Vagina (tissue), 2 donors: ENCODE data around the gene RAPH1. TPM values are rescaled to one million over a fixed set of nuclear protein-coding genes. Genes with fewer than 3 reads are reported as not detected.

Source experiments
- DNase-seq, 2 donors: peaks; one replicate each; pipeline ENCODE4 v3.0.0-alpha.2; 2017; ENCODE audit errors: extremely low spot score in 2 of 2
- H3K27ac ChIP-seq: fragments of 200-600 bp; sonication (generic); one replicate; pipeline ENCODE4 v1.5.1; 2019
- H3K27me3 ChIP-seq: fragments of 200-600 bp; sonication (generic); one replicate; pipeline ENCODE4 v1.5.1; 2019
- H3K36me3 ChIP-seq, 2 donors: fragments of 200-600 bp; sonication (generic); one replicate each; pipeline ENCODE4 v1.5.1; 2017 to 2019
- H3K4me1 ChIP-seq: fragments of 200-600 bp; sonication (generic); one replicate; pipeline ENCODE4 v1.5.1; 2019
- H3K4me3 ChIP-seq, 2 donors: fragments of 200-600 bp; sonication (generic); 1 replicate in 1 of 2; 2 replicates in 1 of 2; pipeline ENCODE4 v1.5.1; 2016 to 2019
- H3K9me3 ChIP-seq: fragments of 200-600 bp; sonication (generic); one replicate; pipeline ENCODE4 v1.5.1; 2019
- CTCF ChIP-seq, 3 experiments: fragments of 450-650 bp in 2 of 3; fragments of 200-600 bp in 1 of 3; sonication (generic) in 1 of 3; IDR thresholded peaks; one replicate each; pipeline ENCODE4 v1.5.1; 2017 to 2019; ENCODE audit warnings: antibody characterized with exemption in 3 of 3, mild to moderate bottlenecking in 2 of 3, moderate library complexity in 2 of 3
- POLR2A ChIP-seq, 2 donors: fragments of 450-650 bp; IDR thresholded peaks; one replicate each; pipeline ENCODE4 v1.6.1; 2017; ENCODE audit warnings: antibody characterized with exemption in 2 of 2, mild to moderate bottlenecking in 2 of 2, moderate library complexity in 2 of 2
- POLR2AphosphoS5 ChIP-seq, 2 donors: sonication (generic); formaldehyde crosslinking; IDR thresholded peaks; one replicate each; pipeline ENCODE4 v1.9.0; 2017; ENCODE audit warnings: antibody characterized with exemption in 2 of 2, mild to moderate bottlenecking in 2 of 2, low read depth in 1 of 2; ENCODE audit not compliant: insufficient read depth in 1 of 2
- intact Hi-C: fragments of 100-400 bp; cut with DNase I; formaldehyde crosslinking; loops from one replicate; pipeline ENCODE4 v1.15.1; 2023
- total RNA-seq: library from RNA; depleted of rRNA; stranded (reverse); fragments of >200 nt; gene quantifications from one replicate; pipeline ENCODE4 v1.2.3, GENCODE V29; 2016

Gene RAPH1
- total RNA-seq, 1 donor from 2014 or later: 22.6 TPM

- no peak for DNase-seq
- peaks cover 0 to 53% of the 10 kb centered on the region in 2 donors for H3K36me3 ChIP-seq
- H3K27ac ChIP-seq: no peak overlapping the region
- no peaks in the 10 kb centered on the region for H3K27me3 ChIP-seq
- no peak for TF ChIP-seq CTCF (IDR thresholded peaks at IDR 0.05)
- no peak for TF ChIP-seq POLR2A (IDR thresholded peaks at IDR 0.05)
- TF ChIP-seq POLR2AphosphoS5 (IDR thresholded peaks at IDR 0.05; ENCODE audit: insufficient read depth in 1 of 2, low read depth in 1 of 2): no peak
- no peaks in the 10 kb centered on the region for H3K9me3 ChIP-seq
- intact Hi-C loops: no loop called here
- no peaks in the 10 kb centered on the region for H3K4me1 ChIP-seq
- no peak overlapping the region for H3K4me3 ChIP-seq
Observed at GRCh38 chr2:203440671-203441070, 94.4 kb downstream of the RAPH1 start.

GRCh38 chr2:203438528-203438927 is 96.6 kb downstream of the RAPH1 start:
- Histone ChIP-seq H3K27ac (no peak overlapping the region), H3K36me3 (peaks cover 0 to 34% of the 10 kb centered on the region in 2 donors), H3K9me3 (no peaks in the 10 kb centered on the region), H3K4me3 (no peak overlapping the region), H3K27me3 (no peaks in the 10 kb centered on the region), H3K4me1 (no peaks in the 10 kb centered on the region)
- intact Hi-C loops: no loop called here
- TF ChIP-seq CTCF (IDR thresholded peaks at IDR 0.05) (no peak), POLR2AphosphoS5 (IDR thresholded peaks at IDR 0.05; ENCODE audit: insufficient read depth in 1 of 2, low read depth in 1 of 2) (no peak), POLR2A (IDR thresholded peaks at IDR 0.05) (no peak)
- no peak for DNase-seq

GRCh38 chr2:203437511-203437910 is 97.6 kb downstream of the RAPH1 start:
- Histone ChIP-seq H3K9me3 (no peaks in the 10 kb centered on the region), H3K4me1 (no peaks in the 10 kb centered on the region), H3K36me3 (peaks cover 0 to 35% of the 10 kb centered on the region in 2 donors), H3K27ac (no peak overlapping the region), H3K4me3 (no peak overlapping the region), H3K27me3 (no peaks in the 10 kb centered on the region)
- intact Hi-C loops: no loop called here
- TF ChIP-seq POLR2AphosphoS5 (IDR thresholded peaks at IDR 0.05; ENCODE audit: insufficient read depth in 1 of 2, low read depth in 1 of 2): no peak
- TF ChIP-seq CTCF (IDR thresholded peaks at IDR 0.05): no peak
- DNase-seq: no peak

GRCh38 chr2:203436496-203436895 is 98.6 kb downstream of the RAPH1 start:
- no peak for TF ChIP-seq POLR2A (IDR thresholded peaks at IDR 0.05)
- no peak for TF ChIP-seq POLR2AphosphoS5 (IDR thresholded peaks at IDR 0.05; ENCODE audit: insufficient read depth in 1 of 2, low read depth in 1 of 2)
- no peak for TF ChIP-seq CTCF (IDR thresholded peaks at IDR 0.05)

GRCh38 chr2:203432811-203433210 is 102.3 kb downstream of the RAPH1 start:
- intact Hi-C loops: no loop called here
- H3K27ac ChIP-seq: no peak overlapping the region
- H3K36me3 ChIP-seq: peaks cover 0 to 8% of the 10 kb centered on the region in 2 donors
- H3K4me3 ChIP-seq: no peak overlapping the region
- TF ChIP-seq POLR2A (IDR thresholded peaks at IDR 0.05) (no peak), POLR2AphosphoS5 (IDR thresholded peaks at IDR 0.05; ENCODE audit: insufficient read depth in 1 of 2, low read depth in 1 of 2) (no peak), CTCF (IDR thresholded peaks at IDR 0.05) (no peak)
- peaks cover 8% of the 10 kb centered on the region for H3K4me1 ChIP-seq
- DNase-seq: no peak
- H3K9me3 ChIP-seq: no peaks in the 10 kb centered on the region
- no peaks in the 10 kb centered on the region for H3K27me3 ChIP-seq

More at GRCh38 chr2:203436496-203436895, 98.6 kb downstream of the RAPH1 start:
- no peak for DNase-seq
- no peaks in the 10 kb centered on the region for H3K9me3 ChIP-seq
- H3K27ac ChIP-seq: no peak overlapping the region
- no peak overlapping the region for H3K4me3 ChIP-seq
- H3K4me1 ChIP-seq: no peaks in the 10 kb centered on the region
- no peaks in the 10 kb centered on the region for H3K27me3 ChIP-seq
- intact Hi-C loops: no loop called here
- peaks cover 0 to 25% of the 10 kb centered on the region in 2 donors for H3K36me3 ChIP-seq
